ENCODE data around the gene TFIP11. TPM values are rescaled to one million over a fixed set of nuclear protein-coding genes. Genes with fewer than 3 reads are reported as not detected.

The TFIP11 gene
- total RNA-seq, 1 experiment from 2014 or later = 26.9 TPM

DNA sequence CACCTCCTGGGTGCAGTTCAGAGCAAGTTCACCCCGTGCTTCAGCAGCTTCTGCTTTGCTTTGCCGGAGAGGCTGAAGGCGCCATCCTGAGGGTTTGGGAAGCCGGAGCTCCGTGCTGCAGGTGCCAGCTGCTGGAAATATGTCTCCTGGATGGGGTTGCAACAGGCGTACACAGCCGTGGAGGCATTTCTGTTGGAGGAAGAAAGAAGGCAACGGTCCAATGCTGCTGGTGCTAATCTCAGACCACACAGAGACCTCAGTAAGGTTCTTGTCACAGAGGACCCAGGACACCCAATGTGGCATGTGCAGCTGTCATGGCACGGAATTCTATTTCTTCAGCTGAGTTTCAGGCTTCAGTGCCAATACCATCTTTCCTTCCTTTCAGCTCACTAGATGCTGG, 59.1 kb downstream of the TFIP11 start (continued):
- TF ChIP-seq, protein P1, sequence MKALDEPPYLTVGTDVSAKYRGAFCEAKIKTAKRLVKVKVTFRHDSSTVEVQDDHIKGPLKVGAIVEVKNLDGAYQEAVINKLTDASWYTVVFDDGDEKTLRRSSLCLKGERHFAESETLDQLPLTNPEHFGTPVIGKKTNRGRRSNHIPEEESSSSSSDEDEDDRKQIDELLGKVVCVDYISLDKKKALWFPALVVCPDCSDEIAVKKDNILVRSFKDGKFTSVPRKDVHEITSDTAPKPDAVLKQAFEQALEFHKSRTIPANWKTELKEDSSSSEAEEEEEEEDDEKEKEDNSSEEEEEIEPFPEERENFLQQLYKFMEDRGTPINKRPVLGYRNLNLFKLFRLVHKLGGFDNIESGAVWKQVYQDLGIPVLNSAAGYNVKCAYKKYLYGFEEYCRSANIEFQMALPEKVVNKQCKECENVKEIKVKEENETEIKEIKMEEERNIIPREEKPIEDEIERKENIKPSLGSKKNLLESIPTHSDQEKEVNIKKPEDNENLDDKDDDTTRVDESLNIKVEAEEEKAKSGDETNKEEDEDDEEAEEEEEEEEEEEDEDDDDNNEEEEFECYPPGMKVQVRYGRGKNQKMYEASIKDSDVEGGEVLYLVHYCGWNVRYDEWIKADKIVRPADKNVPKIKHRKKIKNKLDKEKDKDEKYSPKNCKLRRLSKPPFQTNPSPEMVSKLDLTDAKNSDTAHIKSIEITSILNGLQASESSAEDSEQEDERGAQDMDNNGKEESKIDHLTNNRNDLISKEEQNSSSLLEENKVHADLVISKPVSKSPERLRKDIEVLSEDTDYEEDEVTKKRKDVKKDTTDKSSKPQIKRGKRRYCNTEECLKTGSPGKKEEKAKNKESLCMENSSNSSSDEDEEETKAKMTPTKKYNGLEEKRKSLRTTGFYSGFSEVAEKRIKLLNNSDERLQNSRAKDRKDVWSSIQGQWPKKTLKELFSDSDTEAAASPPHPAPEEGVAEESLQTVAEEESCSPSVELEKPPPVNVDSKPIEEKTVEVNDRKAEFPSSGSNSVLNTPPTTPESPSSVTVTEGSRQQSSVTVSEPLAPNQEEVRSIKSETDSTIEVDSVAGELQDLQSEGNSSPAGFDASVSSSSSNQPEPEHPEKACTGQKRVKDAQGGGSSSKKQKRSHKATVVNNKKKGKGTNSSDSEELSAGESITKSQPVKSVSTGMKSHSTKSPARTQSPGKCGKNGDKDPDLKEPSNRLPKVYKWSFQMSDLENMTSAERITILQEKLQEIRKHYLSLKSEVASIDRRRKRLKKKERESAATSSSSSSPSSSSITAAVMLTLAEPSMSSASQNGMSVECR (CRISPR knock-in tag; IDR thresholded peaks at IDR 0.05; ENCODE audit: borderline replicate concordance) = no peak
- TF ChIP-seq, protein P2, sequence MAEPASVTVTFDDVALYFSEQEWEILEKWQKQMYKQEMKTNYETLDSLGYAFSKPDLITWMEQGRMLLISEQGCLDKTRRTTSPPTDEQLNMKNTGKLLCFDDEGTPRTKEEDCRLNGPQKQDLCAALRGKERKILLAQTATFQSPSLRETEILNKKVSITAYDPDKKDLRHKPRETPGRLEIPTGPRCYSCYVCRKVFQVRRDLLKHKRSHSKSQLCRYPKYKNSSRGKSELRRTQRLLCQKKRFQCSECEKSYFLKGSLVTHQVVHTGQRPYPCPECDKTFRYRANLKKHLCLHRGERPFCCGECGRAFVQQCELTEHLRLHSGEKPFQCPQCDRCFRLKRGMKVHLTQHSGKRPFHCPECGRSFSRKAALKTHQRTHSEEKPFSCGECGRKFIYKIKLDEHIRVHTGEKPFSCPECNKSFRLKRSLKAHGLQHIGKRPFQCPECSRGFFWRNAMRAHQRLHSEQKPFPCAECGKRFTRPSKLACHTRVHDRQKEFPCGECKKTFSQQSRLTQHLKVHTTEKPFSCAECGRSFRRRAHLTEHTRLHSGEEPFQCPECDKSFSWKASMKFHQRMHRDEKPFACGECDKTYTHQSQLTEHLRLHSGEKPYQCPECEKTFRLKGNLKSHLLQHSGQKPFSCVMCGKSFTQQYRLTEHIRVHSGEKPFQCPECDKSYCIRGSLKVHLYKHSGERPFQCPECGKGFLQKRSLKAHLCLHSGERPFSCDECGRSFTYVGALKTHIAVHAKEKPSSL (CRISPR knock-in tag; conservative IDR thresholded peaks at IDR 0.05) = no peak
- TF ChIP-seq, protein P3, sequence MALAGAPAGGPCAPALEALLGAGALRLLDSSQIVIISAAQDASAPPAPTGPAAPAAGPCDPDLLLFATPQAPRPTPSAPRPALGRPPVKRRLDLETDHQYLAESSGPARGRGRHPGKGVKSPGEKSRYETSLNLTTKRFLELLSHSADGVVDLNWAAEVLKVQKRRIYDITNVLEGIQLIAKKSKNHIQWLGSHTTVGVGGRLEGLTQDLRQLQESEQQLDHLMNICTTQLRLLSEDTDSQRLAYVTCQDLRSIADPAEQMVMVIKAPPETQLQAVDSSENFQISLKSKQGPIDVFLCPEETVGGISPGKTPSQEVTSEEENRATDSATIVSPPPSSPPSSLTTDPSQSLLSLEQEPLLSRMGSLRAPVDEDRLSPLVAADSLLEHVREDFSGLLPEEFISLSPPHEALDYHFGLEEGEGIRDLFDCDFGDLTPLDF (CRISPR knock-in tag; IDR thresholded peaks at IDR 0.05) = no peak

- Mint-ChIP-seq H3K27ac (no peak overlapping the region), H3K36me3 (peaks cover 30% of the 10 kb centered on the region), H3K4me1 (no peaks in the 10 kb centered on the region), H3K9me3 (no peaks in the 10 kb centered on the region), H3K27me3 (ENCODE audit: low read depth) (no peaks in the 10 kb centered on the region), H3K4me3 (no peak overlapping the region)
- CTCF ChIA-PET = interaction anchor here (1.0 to 3.0 kb wide), 4 partner anchors 9 to 88 kb away, joined by 3 to 17 read pairs (median 5); no protein-coding TSS in a partner anchor
- DNase-seq (ENCODE audit: low spot score) (no peak), ATAC-seq (no peak)
- POLR2A ChIA-PET = no interaction called here
- no peak for TF ChIP-seq NR1H2 (CRISPR knock-in tag; IDR thresholded peaks at IDR 0.05)
- TF ChIP-seq GRHL2 (CRISPR knock-in tag; IDR thresholded peaks at IDR 0.05; ENCODE audit: insufficient replicate concordance, severe bottlenecking) = no peak
- TF ChIP-seq ATF3 (CRISPR knock-in tag; conservative IDR thresholded peaks at IDR 0.05) = no peak
- no peak for TF ChIP-seq FOXP1 (CRISPR knock-in tag; IDR thresholded peaks at IDR 0.05; ENCODE audit: borderline replicate concordance)
- no peak for TF ChIP-seq CREB1 (CRISPR knock-in tag; IDR thresholded peaks at IDR 0.05)
- no peak for TF ChIP-seq GABPB1 (CRISPR knock-in tag; IDR thresholded peaks at IDR 0.05)
These were observed 59.8 kb downstream of the TFIP11 start for GRCh38 chr22:26452236-26453016.

DNA sequence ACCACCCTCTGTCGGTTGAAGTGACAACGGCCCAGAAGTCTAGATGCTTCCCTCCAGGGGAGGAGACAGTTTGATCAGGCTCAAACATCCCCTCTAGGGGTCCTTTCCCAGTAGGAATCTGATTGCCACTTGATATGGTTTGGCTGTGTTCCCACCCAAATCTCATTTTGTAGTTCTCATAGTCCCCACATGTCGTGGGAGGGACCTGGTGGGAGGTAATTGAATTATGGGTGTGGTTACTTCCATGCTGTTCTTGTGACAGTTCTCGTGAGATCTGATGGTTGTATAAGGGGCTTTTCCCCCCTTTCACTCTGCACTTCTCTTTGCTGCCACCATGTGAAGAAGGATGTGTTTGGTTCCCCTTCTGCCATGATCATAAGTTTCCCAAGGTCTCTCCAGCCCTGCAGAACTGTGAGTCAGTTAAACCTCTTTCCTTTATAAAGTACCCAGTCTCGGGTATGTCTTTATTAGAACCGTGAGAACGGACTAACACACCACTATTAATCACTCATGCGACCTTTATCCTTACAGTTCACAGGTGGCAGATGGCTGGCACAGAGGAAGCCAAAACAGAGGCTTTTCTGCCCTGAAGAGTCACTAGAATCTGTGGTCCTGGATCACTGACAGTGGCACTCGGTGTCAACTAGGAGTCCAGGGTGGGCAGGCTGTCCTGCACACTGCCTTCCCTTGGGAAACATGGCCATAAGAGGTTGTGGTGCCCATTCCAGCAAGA, 61.7 kb downstream of the TFIP11 start:
- Mint-ChIP-seq H3K4me3 (no peak overlapping the region), H3K27ac (no peak overlapping the region), H3K27me3 (ENCODE audit: low read depth) (no peaks in the 10 kb centered on the region), H3K36me3 (peaks cover 21% of the 10 kb centered on the region), H3K9me3 (no peaks in the 10 kb centered on the region), H3K4me1 (no peaks in the 10 kb centered on the region)
- CTCF ChIA-PET = no interaction called here
- POLR2A ChIA-PET = no interaction called here
- TF ChIP-seq, protein P3 (CRISPR knock-in tag; IDR thresholded peaks at IDR 0.05) = no peak
- TF ChIP-seq NR2C2 (CRISPR knock-in tag; IDR thresholded peaks at IDR 0.05) = no peak
- TF ChIP-seq GTF2I (CRISPR knock-in tag; conservative IDR thresholded peaks at IDR 0.05) = no peak
- TF ChIP-seq ESRRA (CRISPR knock-in tag; IDR thresholded peaks at IDR 0.05; ENCODE audit: borderline replicate concordance) = no peak
- TF ChIP-seq MYBL2 (CRISPR knock-in tag; IDR thresholded peaks at IDR 0.05) = no peak
- TF ChIP-seq TEAD1 (CRISPR knock-in tag; IDR thresholded peaks at IDR 0.05) = no peak
- DNase-seq (ENCODE audit: low spot score) = no peak
- no peak for ATAC-seq
